Measurements from ENCODE around the gene BICD1.

- TF ChIP-seq JUNB (IDR thresholded peaks at IDR 0.05) (no peak), MYC (IDR thresholded peaks at IDR 0.05; ENCODE audit: borderline replicate concordance, low read length) (no peak), RCOR1 (IDR thresholded peaks at IDR 0.05; ENCODE audit: low read depth, low read length) (no peak)
- TF ChIP-seq, protein P1, sequence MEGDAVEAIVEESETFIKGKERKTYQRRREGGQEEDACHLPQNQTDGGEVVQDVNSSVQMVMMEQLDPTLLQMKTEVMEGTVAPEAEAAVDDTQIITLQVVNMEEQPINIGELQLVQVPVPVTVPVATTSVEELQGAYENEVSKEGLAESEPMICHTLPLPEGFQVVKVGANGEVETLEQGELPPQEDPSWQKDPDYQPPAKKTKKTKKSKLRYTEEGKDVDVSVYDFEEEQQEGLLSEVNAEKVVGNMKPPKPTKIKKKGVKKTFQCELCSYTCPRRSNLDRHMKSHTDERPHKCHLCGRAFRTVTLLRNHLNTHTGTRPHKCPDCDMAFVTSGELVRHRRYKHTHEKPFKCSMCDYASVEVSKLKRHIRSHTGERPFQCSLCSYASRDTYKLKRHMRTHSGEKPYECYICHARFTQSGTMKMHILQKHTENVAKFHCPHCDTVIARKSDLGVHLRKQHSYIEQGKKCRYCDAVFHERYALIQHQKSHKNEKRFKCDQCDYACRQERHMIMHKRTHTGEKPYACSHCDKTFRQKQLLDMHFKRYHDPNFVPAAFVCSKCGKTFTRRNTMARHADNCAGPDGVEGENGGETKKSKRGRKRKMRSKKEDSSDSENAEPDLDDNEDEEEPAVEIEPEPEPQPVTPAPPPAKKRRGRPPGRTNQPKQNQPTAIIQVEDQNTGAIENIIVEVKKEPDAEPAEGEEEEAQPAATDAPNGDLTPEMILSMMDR (IDR thresholded peaks at IDR 0.05), result no peak
These were observed 72.4 kb downstream of the BICD1 start for GRCh38 chr12:32179011-32179395.
